HG03460 (cell line): ENCODE results near the gene HAUS7.

Experiments used
- ATAC-seq: cut with Tn5 transposase; IDR thresholded peaks from one replicate; pipeline ENCODE4 v1.9.1; 2021; ENCODE audit not compliant: unreplicated experiment

Gene HAUS7

GRCh38 chrX:153477901-153478300, 7.5 kb upstream of the HAUS7 start:
- ATAC-seq: no peak

GRCh38 chrX:153477364-153477857, 7.0 kb upstream of the HAUS7 start:
- ATAC-seq: no peak

- ATAC-seq: no peak
Measured at GRCh38 chrX:153476666-153477363, 6.4 kb upstream of the HAUS7 start.

GRCh38 chrX:153475751-153476281, 5.4 kb upstream of the HAUS7 start:
- no peak for ATAC-seq

GRCh38 chrX:153475271-153475670, 4.9 kb upstream of the HAUS7 start:
- no peak for ATAC-seq

GRCh38 chrX:153474718-153475117, 4.3 kb upstream of the HAUS7 start:
- ATAC-seq: no peak

- no peak for ATAC-seq
Measured at GRCh38 chrX:153474266-153474665, 3.9 kb upstream of the HAUS7 start.

GRCh38 chrX:153473126-153473525, 2.8 kb upstream of the HAUS7 start:
- no peak for ATAC-seq

- no peak for ATAC-seq
Measured at GRCh38 chrX:153471663-153472280, 1.4 kb upstream of the HAUS7 start.

- ATAC-seq: peak; percentile 44
Measured at GRCh38 chrX:153469811-153470410, 465 bp downstream of the HAUS7 start.

GRCh38 chrX:153468008-153468580, 2.3 kb downstream of the HAUS7 start:
- no peak for ATAC-seq

GRCh38 chrX:153465691-153466380, 4.5 kb downstream of the HAUS7 start:
- no peak for ATAC-seq

GRCh38 chrX:153464116-153464515, 6.3 kb downstream of the HAUS7 start:
- ATAC-seq: no peak

GRCh38 chrX:153463556-153463955, 6.8 kb downstream of the HAUS7 start:
- no peak for ATAC-seq

GRCh38 chrX:153463031-153463430, 7.3 kb downstream of the HAUS7 start:
- no peak for ATAC-seq

- no peak for ATAC-seq
Measured at GRCh38 chrX:153462291-153462690, 8.1 kb downstream of the HAUS7 start.

- no peak for ATAC-seq
Measured at GRCh38 chrX:153460826-153461225, 9.6 kb downstream of the HAUS7 start.

- no peak for ATAC-seq
Measured at GRCh38 chrX:153459986-153460385, 10.4 kb downstream of the HAUS7 start.

- no peak for ATAC-seq
Measured at GRCh38 chrX:153458476-153458875, 11.9 kb downstream of the HAUS7 start.

- no peak for ATAC-seq
Measured at GRCh38 chrX:153457827-153458466, 12.4 kb downstream of the HAUS7 start.
